ENCODE measurements around the gene PDCD6IP.
"Not testable (repeated sequence)": the region's sequence is repeated elsewhere in the genome, so short reads cannot be mapped to it uniquely, and the experiment has no call there.

DNA sequence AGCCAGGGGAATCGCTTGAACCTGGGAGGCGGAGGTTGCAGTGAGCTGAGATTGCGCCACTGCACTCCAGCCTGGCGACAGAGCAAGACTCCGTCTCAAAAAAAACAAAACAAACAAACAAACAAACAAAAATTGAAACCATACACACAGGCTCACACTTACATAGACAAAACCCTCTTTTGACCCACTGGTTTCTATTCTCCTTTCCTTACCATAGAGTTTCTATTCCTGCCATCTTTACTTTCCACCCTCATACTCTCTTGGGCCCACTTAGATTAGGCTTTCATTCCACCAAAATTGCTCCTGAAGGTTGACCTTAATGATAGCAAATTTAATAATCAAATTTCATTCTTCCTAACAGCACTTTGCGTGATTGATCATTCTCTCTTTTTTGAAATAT is 17.0 kb upstream of the PDCD6IP start:
- not testable (repeated sequence) for TF ChIP-seq SUZ12 (IDR thresholded peaks at IDR 0.05; ENCODE audit: extremely low read depth, insufficient read depth, insufficient read length); ZNF274 (IDR thresholded peaks at IDR 0.05; ENCODE audit: low read depth, low read length); YY1 (IDR thresholded peaks at IDR 0.05; ENCODE audit: insufficient read depth, insufficient read length)

Measured in NT2/D1 (cell line).